HG03342 (cell line): Measurements from ENCODE around the gene SUPT4H1.

Experiments
- ATAC-seq: cut with Tn5 transposase; IDR thresholded peaks from one replicate; pipeline ENCODE4 v1.9.1; 2021; ENCODE audit warnings: mild to moderate bottlenecking, moderate library complexity; ENCODE audit not compliant: unreplicated experiment

The SUPT4H1 gene

GRCh38 chr17:58365185-58365979 lies 13.4 kb upstream of the SUPT4H1 start:
- ATAC-seq = no peak

GRCh38 chr17:58364270-58364942 lies 12.4 kb upstream of the SUPT4H1 start:
- ATAC-seq = no peak

- no peak for ATAC-seq
Measured at GRCh38 chr17:58363457-58364185, 11.6 kb upstream of the SUPT4H1 start.

- no peak for ATAC-seq
Measured at GRCh38 chr17:58362368-58363014, 10.5 kb upstream of the SUPT4H1 start.

GRCh38 chr17:58360296-58361063 lies 8.5 kb upstream of the SUPT4H1 start:
- ATAC-seq = no peak

GRCh38 chr17:58358408-58359172 lies 6.6 kb upstream of the SUPT4H1 start:
- no peak for ATAC-seq

GRCh38 chr17:58357312-58358297 lies 5.6 kb upstream of the SUPT4H1 start:
- no peak for ATAC-seq

- ATAC-seq = no peak
Measured at GRCh38 chr17:58356231-58356630, 4.2 kb upstream of the SUPT4H1 start.

GRCh38 chr17:58354541-58355216 lies 2.7 kb upstream of the SUPT4H1 start:
- no peak for ATAC-seq

- no peak for ATAC-seq
Measured at GRCh38 chr17:58353389-58353825, 1.4 kb upstream of the SUPT4H1 start.

GRCh38 chr17:58352596-58353388 lies 791 bp upstream of the SUPT4H1 start:
- ATAC-seq = peak; percentile 1

GRCh38 chr17:58351182-58351581 lies 819 bp downstream of the SUPT4H1 start:
- ATAC-seq = no peak

- no peak for ATAC-seq
Measured at GRCh38 chr17:58348038-58348437, 4.0 kb downstream of the SUPT4H1 start.

- no peak for ATAC-seq
Measured at GRCh38 chr17:58345500-58345899, 6.5 kb downstream of the SUPT4H1 start.

GRCh38 chr17:58344791-58345157 lies 7.2 kb downstream of the SUPT4H1 start:
- peak; percentile 37 for ATAC-seq

GRCh38 chr17:58344047-58344790 lies 7.8 kb downstream of the SUPT4H1 start:
- peak; percentile 84 for ATAC-seq
